Myocyte (in vitro differentiated cells): ENCODE results near the gene CCND3. TPM values are rescaled to one million over a fixed set of nuclear protein-coding genes. Genes with fewer than 3 reads are reported as not detected.
"Not testable (repeated sequence)": the region's sequence is repeated elsewhere in the genome, so short reads cannot be mapped to it uniquely, and the experiment has no call there.

ENCODE experiments used
- DNase-seq: peaks from one replicate; pipeline ENCODE4 v3.0.0-alpha.2; 2012; ENCODE audit warnings: low read depth
- total RNA-seq: library from RNA; depleted of rRNA; stranded (reverse); fragments of >200 nt; gene quantifications from 2 replicates; pipeline ENCODE4 v1.2.3, GENCODE V29; 2014

CCND3 gene
- total RNA-seq, 1 donor from 2014 or later, result 170 TPM

GRCh38 chr6:41954668-41955067 is 13.1 kb upstream of the CCND3 start:
- no peak for DNase-seq

GRCh38 chr6:41947581-41948220 is 6.1 kb upstream of the CCND3 start:
- no peak for DNase-seq

- no peak for DNase-seq
These were observed 1.8 kb upstream of the CCND3 start for GRCh38 chr6:41943456-41943855.

GRCh38 chr6:41942882-41943281 is 1.3 kb upstream of the CCND3 start:
- not testable (repeated sequence) for DNase-seq

- DNase-seq, result no peak
These were observed 651 bp upstream of the CCND3 start for GRCh38 chr6:41942067-41942851.

- DNase-seq, result peak; percentile 49
These were observed 789 bp downstream of the CCND3 start for GRCh38 chr6:41940759-41941279.

GRCh38 chr6:41939848-41940758 is 1.5 kb downstream of the CCND3 start:
- peak; percentile 71 for DNase-seq

- peak; percentile 92 for DNase-seq
These were observed 2.3 kb downstream of the CCND3 start for GRCh38 chr6:41939176-41939847.

GRCh38 chr6:41938590-41939175 is 2.9 kb downstream of the CCND3 start:
- DNase-seq, result no peak

- peak; percentile 84 for DNase-seq
These were observed 3.6 kb downstream of the CCND3 start for GRCh38 chr6:41937861-41938574.

GRCh38 chr6:41937472-41937860 is 4.1 kb downstream of the CCND3 start:
- no peak for DNase-seq

- peak; percentile 95 for DNase-seq
These were observed 5.4 kb downstream of the CCND3 start for GRCh38 chr6:41936073-41936837.

GRCh38 chr6:41935685-41936072 is 5.9 kb downstream of the CCND3 start:
- DNase-seq, result no peak

GRCh38 chr6:41935193-41935574 is 6.4 kb downstream of the CCND3 start:
- DNase-seq, result peak; percentile 66

GRCh38 chr6:41934278-41935192 is 7.1 kb downstream of the CCND3 start:
- DNase-seq, result no peak

GRCh38 chr6:41932378-41932777 is 9.2 kb downstream of the CCND3 start:
- no peak for DNase-seq

- no peak for DNase-seq
These were observed 9.8 kb downstream of the CCND3 start for GRCh38 chr6:41931792-41932191.

- DNase-seq, result no peak
These were observed 11.7 kb downstream of the CCND3 start for GRCh38 chr6:41929924-41930323.
